ELF-1 (cell line): ENCODE results near the gene SYT2.
"Not testable (repeated sequence)": the region's sequence is repeated elsewhere in the genome, so short reads cannot be mapped to it uniquely, and the experiment has no call there.

Experiments used
- DNase-seq: peaks from one replicate; pipeline ENCODE4 v3.0.0-alpha.2; 2016; ENCODE audit warnings: low read depth, low spot score

The SYT2 gene

GRCh38 chr1:202546796-202547195, 163.5 kb downstream of the SYT2 start:
- DNase-seq: not testable (repeated sequence)

- DNase-seq: not testable (repeated sequence)
Observed at GRCh38 chr1:202546377-202546776, 163.9 kb downstream of the SYT2 start.

DNA sequence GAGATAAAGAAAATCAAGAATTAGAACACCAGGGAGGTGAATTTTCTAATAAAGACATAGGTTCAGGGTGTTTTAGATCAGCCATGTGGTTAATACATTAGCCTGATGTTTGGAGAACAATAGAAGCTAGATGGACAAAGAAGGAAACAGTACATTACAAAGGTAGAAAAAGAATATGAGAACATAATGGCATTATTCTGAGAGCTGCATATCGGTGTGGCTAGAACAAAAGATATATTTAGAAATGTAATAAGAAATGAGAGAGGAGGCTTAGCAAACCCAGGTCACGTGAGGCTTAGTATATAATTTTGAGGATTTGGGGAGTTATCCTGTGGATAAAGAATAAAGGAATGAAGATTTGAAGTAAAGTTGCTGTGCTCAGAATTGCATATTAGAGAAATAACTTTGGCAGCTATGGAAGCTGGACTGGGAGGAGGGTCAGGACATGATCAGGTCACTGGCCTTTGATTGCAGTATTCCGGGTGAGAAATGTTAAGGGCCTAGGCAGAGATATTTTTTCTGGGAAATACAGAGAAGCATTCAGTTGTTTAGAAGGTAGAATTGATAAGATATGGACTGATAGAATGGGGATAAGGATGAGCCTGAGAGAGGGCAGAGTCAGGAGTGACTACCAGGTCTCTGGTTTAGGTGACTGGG, 164.5 kb downstream of the SYT2 start:
- DNase-seq: not testable (repeated sequence)

GRCh38 chr1:202544766-202545449, 165.3 kb downstream of the SYT2 start:
- not testable (repeated sequence) for DNase-seq

DNA sequence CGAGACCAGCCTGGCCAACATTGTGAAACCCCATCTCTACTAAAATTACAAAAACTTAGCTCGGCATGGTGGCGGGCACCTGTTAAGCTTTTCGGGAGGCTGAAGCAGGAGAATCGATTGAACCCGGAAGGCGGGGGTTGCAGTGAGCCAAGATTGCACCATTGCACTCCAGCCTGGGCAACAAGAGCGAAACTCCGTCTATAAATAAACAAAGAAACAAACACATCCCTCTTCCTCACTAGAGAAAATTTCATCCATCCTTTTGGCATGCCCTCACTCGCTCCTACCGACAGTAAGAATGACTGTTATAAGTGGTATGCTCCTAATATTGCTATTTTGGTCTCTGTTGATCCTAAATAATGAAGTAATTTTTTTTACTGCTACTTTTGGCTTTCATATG, 166.7 kb downstream of the SYT2 start:
- DNase-seq: not testable (repeated sequence)

DNA sequence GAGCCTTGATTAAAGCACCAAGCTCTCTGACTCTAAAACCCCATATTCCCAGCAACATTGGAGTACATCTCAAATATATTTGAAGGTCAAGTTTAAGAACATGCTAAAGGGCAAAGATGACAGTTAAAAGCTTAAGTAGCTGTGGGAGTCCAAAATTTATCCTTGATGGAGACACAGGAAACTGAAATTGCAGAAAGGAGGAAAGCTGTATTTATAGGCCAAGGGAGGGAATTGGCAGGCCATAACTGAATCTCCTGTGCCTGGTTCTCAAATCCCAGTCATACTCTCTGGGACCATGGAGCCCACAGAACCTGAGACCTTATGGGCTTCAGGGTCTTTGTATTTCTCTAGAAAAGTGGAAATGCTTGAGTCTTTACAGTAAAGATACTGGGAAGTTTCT, 167.8 kb downstream of the SYT2 start:
- not testable (repeated sequence) for DNase-seq

GRCh38 chr1:202540858-202541257, 169.4 kb downstream of the SYT2 start:
- not testable (repeated sequence) for DNase-seq
